ENCODE measurements around the gene B3GALT5.

Gene B3GALT5

DNA sequence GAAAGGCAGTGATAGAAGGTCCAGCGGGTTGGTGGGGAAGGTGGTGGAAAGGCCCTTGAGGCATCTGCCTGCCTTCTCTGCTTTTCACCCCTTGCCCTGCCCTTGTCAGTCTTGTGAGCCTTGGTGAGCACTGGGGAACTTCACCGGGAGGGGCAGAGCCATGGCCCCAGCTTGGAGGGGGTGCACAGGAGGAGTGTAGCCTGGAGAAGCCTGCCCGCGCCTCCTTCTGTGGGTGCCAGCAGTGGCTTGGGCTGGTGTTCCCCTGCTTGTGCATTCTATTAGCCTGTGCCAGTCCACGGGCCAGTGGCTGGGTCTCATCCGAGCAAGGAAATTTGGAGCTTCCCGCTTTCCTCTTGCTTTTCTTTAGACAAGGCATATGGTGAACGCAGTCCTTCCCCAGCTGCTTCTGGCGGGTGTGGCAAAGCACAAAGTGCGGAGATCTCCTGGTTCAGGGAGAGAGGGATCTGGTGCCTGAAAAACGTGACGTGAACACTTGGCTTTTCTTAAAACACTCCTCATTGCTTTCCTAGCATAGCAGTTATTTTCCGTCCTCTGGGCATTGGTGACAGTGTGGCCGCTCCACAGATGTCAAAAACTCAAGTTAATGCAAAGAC lies 10.6 kb upstream of the B3GALT5 start:
- DNase-seq (ENCODE audit: extremely low spot score, insufficient read length, low read depth), result no peak
- FAIRE-seq, result no peak

DNA sequence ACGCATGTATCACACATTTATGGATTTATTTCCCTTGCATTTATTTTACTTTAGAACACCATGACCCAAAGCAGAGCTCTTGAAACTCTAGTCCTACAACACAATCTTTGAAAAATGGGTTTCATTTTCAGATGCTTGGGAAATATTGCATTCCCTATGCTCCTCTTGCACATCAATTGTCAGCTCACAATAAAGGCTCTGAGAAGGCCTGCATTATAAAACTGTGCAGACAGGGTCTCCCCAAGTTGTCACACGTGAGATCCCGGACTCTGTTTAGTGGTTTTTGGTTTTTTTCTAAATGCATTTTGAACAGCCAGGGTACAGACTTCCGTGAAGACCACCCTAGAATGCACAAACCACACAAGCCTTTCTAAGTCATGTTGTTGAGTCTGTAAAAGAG lies 9.9 kb upstream of the B3GALT5 start:
- no peak for DNase-seq (ENCODE audit: extremely low spot score, insufficient read length, low read depth)
- no peak for FAIRE-seq

DNA sequence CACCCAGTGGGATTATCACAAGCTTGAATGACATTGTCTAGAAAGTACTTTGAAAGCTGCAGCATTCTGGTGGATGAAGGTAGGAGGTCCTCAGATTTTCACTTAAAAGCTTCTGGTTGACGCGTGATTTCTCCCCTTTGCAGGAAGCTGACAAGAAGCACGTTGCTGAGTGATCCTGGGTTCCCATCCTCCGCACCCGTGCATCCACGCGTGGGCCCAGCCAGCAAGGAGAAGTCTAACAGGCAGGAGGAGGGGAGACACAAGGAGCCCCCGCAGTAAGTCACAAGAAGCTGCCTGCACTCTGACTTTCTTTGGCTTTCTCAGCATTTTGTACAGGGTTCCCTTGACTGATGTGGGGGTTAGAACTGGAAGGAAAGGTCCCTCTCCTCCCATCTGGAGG lies 7.8 kb upstream of the B3GALT5 start:
- no peak for DNase-seq (ENCODE audit: extremely low spot score, insufficient read length, low read depth)
- FAIRE-seq, result no peak

DNA sequence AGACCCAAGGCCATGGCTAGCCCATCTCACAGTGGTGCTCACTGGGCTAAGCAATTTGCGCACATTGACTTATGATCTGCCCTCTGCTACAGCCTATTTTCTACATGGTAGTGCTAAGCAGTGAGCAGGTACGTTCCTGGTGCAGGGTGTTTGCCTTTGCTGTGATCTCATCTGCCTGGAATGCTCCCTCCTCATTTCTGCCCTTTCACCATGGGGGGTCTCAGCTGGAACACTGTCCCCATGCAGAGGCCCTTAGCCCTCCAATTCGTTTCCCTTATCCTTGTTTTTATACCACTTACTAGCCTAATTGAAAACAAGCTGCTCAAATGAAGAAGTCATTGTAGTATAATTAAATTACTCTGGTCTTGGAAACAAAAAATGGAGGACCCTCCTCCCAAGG lies 2.0 kb upstream of the B3GALT5 start:
- DNase-seq (ENCODE audit: extremely low spot score, insufficient read length, low read depth) (no peak), FAIRE-seq (no peak)

DNA sequence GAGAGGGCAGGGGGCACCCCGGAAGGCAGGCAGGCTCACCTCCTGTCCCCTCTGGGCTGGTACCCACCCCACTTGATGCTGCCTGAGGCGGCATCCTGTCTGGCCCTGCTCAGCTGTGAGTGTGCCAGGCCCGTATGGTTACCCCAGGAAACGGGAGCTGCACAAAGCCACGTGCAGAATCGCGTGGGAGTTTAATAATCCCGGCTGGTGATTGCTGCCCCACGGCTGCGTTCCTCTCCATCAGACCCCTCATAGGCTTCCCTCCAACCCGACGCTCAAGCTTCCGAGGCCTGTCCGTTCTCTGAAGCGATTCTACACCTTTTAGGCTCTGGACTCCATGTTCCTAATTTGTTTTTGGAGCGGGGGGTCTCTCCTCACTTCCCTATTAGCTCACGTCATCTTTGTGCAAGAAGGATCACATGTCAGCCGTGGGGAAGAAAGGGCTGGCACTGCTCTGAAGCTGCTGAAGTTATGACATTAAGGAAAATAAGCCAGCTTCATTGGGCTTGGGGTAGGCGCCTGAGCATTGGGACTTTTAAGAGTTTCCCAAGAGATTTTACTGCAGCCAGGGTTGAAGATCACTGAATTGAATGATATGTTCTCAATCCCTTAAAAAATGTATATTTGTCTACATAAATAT lies 1.1 kb upstream of the B3GALT5 start:
- DNase-seq (ENCODE audit: extremely low spot score, insufficient read length, low read depth) (no peak), FAIRE-seq (no peak)

DNA sequence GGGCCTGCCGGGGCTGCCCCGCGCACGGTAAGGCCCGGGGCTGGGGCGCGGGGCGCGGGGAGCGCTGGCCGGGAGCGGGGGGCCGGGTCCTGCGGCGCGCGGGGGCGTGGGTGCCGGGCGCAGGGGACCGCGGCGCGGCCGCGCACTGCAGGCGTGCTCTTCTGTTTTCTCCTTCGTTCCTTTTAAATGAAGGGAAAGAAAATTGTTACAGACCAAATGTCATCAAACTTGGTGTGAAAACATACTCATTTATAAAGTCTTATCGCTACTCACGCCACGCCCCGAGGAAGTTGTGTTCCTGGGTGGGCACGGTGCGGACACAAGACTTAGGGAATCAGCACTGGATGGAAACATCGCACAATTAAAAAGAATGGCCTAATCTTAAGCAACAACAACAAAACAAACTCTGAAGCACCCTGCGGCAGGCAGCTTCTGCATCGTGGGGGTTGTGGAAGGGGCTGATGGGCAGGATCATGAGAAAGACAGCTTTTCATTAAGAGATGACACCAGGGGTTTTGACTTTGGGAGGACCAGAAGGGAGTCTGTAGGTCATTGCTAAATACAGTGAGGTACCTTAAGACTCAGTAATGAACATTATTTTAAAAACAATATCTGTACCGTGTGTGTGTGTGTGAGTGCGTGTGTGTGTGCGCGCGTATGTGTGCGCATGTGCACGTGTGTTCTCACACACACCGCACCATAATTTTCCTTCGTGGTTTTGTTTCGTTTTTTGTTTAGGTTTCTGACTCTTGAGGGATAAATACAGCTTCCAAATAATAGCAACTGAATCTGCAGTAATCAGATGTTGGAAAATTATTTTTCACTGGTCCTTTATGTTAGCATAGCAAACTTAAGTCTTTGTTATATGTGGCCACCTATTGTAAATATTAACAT lies 548 bp downstream of the B3GALT5 start:
- FAIRE-seq (no peak), DNase-seq (ENCODE audit: extremely low spot score, insufficient read length, low read depth) (no peak)

DNA sequence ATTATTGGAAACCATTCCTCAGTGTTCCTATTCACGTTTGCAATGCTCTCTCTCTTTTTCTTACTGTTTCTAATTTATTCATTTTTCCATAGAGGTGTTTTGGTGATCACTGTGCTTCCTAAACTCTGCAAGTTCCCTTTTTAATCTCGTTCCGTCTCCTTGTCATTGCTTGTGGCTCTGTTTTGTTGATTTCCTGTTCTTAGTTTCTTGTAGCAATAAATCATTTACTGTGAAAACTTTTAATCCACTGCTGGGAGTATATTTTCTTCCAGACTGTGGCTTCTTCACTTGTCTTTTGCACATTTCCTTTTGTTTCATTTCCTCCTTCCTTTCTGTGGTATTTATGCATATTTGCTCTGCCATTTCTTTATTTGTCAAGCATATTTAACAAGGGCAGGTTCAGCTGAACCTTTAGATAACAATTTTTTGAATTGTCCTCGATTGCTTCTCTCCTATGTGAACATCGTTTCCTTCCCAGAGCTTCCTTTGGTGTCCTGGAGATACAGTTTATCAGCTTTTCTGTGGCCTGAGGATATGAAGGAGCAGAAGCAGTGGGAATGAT lies 3.6 kb downstream of the B3GALT5 start:
- no peak for FAIRE-seq

DNA sequence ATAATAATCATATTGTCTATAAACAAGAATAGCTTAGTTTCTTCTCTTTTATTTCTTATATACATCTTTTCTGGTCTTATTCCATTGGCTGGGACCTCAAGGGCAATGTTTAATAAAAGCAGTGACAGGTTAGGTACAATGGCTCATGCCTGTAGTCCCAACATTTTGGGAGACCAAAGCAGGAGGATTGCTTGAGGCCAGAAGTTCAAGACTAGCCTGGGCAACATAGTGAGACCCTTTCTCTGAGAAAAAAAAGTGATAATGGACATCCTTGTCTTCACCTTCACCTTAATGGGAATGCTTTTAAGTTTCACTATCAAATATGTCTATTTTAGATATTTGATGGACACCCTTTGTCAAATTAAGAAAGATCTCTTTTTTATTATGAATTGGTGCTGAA lies 8.1 kb downstream of the B3GALT5 start:
- DNase-seq (ENCODE audit: extremely low spot score, insufficient read length, low read depth), result no peak
- no peak for FAIRE-seq

More for the DNA sequence above, 3.6 kb downstream of the B3GALT5 start:
- no peak for DNase-seq (ENCODE audit: extremely low spot score, insufficient read length, low read depth)

DNA sequence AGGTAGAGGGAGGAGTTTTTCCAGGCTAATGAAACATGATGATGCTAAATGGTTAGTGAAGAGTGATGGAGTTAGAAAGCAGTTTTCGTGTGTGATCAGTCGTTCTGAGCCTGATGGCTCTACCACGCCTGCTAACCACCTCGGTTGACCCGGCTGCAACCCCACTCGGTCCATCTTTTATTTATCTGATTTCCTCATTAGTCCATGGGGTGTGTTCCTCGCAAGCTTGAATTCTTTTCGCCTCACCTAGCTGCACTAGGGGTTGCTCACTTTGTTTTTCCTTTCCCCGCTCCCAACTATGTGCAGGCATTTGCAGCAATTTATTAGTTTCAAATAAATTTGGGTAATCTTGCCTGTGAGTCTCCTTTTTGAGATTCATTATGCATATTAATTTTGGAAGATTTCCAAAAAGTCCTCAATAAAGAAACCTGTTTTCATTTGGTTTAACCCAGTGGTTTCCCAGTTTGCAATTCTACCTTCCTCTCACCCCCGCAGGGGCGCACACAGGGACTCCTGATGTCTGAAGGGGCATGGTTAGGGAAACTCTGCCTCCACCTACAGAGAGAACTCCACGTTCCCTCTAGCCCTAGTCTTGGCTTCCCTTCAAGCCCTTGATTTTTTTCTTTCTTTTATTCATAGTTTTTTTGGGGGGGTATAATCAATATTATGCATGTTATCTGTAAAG lies 12.6 kb downstream of the B3GALT5 start:
- DNase-seq (ENCODE audit: extremely low spot score, insufficient read length, low read depth) (no peak), FAIRE-seq (no peak)

DNA sequence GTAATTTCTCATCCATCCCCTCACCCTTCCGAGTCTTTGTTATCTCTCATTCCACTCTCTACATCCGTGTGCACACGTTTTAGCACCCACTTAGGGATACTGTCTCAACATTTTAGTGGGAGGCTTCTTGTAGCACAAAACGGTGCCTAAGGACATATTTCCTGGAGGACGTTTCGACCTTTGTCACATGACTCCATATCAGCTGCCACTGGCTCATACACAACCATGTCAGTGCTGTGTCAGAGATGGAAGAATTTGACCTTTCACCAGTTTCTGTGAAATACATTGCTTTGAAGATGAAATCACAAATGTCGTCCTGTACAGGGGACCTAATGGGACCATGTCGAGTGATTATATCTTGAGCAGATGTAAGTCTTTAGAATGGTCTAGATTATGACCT lies 15.6 kb downstream of the B3GALT5 start:
- no peak for FAIRE-seq
- DNase-seq (ENCODE audit: extremely low spot score, insufficient read length, low read depth), result no peak

DNA sequence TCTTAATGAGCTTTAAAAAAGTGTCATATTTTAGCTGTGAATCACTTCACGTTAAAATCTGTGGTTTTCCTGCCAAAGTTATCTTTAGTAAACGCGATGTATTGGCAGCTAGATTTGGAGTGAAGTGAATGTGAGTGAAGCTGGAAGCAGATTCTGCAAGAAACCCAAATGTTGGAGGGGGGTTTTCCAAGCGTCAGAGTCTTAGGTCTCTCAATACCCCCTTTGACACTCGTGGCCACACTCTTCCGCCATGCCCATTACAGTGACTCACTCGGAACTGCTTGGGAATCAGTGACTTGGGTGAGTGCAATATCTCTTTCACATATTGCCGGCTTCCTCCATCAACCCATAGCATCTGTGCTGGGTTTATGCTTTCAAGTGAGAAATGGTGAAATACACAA lies 17.5 kb downstream of the B3GALT5 start:
- DNase-seq (ENCODE audit: extremely low spot score, insufficient read length, low read depth) (no peak), FAIRE-seq (no peak)

DNA sequence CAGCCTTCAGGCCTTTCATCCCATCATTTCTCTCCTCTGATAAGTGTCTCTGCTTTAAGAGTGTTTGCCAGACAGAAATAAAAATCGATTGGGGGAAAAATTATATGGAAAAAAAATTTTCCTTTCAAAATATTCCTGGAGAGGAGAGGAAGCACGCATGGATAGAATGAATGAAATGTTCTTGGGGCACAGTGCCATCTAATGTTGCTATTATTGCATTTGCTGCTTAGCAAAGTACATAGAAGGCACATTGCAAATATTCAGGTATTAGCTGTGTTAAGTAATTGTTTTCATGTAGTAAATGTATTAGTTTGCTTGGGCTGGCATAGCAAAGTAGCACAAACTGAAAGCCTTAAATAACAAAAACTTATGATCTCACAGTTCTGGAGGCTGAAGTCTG lies 18.1 kb downstream of the B3GALT5 start:
- DNase-seq (ENCODE audit: extremely low spot score, insufficient read length, low read depth) (no peak), FAIRE-seq (no peak)

DNA sequence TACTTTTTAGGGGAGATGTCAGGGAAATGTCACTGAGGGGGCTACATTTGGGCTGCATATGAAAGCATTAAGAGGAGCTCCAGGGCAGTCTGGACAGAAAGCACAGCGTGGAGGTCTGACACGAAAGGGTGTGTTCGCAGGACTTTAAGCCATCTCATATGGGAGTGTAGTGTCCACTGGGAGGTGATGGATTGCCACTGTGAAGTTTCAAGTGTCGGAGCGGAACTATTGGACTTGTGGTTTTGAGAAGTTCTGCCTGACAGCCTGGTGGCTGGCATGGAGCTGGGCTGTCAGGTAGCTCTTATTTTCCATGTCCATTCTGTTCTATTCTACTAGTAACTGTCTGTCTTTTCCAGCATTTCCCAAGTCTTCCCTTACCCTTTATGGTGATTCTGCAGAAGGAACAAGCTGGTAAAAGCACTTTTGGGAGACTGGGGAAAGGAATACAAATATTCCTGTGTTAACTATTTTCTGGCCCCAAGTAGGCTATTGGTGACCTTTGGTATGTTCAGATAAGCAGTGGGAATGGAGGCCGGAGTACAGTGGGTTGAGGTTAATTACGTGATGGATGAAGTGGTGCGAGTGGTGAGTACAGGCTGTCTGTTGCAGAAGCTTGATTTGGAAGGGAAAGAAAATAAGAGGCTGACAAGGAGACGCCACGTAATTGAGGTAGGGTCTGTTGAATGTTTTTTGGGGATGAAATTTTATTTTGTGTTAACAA lies 19.3 kb downstream of the B3GALT5 start:
- no peak for FAIRE-seq
- DNase-seq (ENCODE audit: extremely low spot score, insufficient read length, low read depth), result no peak

DNA sequence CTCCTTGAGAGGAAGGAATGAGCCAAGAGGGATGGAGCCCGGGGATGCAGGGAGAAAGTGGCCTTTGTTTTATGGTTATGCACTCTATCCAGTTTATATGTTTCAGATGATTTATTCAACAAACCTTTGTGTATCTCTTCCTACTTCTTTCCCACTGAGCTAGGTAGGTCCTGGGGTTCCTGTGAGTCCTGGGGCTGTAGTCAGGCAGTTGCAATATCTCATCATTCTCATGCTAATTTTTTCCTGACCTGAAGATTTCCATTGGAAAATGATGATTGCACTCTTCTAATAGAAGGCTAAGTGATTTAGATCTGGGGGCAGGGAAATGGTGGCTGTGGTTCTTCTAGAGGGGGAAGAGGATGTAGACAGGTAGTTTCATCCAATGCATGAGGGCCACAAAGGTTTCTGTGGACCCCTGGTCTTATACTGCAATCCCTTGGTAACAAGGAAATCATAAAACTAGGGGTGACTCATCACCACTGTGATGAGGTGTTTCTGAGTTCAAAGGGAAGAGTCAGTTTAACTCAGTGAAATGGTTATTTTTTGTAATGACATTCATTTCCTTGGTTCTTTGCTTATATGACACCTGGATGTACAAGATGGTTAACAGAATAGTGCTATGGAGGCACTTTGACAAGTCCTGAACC lies 20.2 kb downstream of the B3GALT5 start:
- FAIRE-seq, result no peak

DNA sequence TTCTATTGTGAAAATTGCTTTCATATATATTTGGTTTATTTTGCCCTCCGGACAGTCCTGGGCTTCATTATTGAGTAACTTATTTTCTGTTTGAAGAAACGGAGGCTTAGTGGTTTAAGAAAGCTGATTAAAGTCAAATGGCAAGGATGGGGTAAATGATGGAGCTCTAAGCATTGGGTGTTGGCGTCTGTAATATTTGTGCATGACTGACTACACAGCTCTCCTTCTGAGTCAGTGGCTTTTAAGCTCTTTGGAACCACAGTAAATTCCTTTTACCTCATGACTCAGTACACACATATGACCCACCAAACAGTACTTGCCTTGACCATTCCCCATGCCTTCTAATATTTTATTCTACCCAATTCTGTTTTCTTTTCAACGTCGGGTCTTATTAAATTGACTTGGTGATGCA lies 21.0 kb downstream of the B3GALT5 start:
- DNase-seq (ENCODE audit: extremely low spot score, insufficient read length, low read depth) (no peak), FAIRE-seq (no peak)

More for the DNA sequence above, 20.2 kb downstream of the B3GALT5 start:
- DNase-seq (ENCODE audit: extremely low spot score, insufficient read length, low read depth), result no peak

DNA sequence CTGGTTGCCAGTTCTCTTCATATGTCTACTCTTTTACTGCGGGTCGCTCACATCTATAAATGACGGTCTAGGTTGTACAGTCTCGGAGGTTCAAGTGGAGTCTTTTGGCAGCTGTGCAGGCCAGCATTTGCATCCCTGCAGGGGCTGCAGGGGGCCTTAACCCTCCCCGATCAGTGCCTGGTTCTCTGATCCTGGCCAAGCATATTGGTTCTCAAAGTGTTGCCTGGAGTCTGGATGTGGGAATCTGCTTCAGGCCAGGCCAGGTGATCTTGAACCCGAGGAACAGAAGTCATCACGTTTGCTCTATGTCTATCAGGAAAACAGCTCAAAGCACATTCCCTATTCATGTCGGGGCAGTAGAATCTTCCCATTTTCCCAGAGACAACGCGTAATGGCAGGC lies 21.8 kb downstream of the B3GALT5 start:
- FAIRE-seq (no peak), DNase-seq (ENCODE audit: extremely low spot score, insufficient read length, low read depth) (no peak)

DNA sequence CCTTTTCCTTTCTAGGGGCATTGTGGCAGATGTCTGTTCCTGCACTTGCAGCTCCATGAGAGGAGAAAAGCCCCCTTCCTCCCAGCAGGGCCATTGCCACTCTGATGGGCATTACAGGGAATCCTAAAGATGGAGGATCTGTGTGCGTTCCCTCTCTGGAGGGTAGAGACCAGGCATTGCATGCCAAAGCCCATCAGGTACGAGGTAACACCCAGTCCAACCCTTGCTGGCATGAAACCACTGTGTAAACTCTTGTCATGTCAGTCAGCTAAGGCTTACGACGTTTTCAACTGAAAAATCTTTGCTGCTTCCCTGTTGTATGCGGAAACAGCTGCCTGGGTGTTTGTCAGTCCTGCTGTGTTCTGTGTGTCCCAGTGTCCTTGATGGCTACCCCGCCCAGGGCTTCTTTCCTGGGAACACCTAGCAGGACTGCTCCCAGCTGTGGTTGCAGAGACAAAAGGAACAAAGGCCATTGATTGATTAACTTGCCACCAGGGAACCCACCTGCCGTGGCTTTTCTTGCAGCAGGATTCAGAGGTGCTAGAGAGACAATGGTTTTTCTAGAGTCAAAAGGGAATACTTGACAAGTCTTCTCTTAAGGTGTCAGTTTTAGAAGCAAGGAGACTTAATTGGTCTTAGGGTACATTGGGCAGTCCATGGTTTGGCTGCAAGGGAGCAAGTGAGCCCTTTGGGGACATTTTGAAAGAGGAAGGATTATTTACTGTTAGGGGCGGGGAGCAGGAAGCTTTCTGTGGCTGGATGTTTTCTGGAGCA lies 24.6 kb downstream of the B3GALT5 start:
- FAIRE-seq (no peak), DNase-seq (ENCODE audit: extremely low spot score, insufficient read length, low read depth) (no peak)

DNA sequence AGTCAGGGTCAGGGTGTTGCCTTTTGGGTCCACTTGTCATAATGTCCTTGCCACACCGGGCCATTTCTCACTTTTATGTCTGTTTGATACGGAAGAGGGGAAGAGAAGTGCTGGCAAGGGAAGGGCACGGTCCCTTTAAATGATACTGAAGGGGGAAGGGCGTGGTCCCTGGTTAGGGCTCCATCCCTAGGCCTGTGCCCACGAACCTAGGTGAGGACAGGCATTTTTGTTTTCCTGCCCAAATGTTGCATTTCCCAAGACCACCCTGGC lies 25.2 kb downstream of the B3GALT5 start:
- DNase-seq (ENCODE audit: extremely low spot score, insufficient read length, low read depth) (no peak), FAIRE-seq (no peak)

DNA sequence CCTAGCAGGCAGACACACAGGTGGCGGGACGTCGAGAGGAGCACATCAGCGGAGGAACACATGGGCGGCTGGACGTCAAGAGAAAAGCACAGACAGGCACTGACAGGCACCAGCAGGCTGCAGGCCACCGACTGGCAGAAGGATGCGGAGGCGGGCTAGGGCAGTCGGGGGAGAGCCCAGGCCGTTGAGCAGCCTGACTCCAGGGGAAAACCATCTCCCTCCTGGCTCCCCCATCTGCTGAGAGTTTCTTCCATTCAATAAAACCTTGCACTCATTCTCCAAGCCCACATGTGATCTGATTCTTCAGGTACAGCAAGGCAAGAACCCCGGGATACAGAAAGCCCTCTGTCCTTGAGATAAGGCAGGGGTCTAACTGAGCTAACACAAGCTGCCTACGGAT lies 25.5 kb downstream of the B3GALT5 start:
- no peak for FAIRE-seq
- no peak for DNase-seq (ENCODE audit: extremely low spot score, insufficient read length, low read depth)

Measured in GM18507 (cell line).